DND-41 (cell line): ENCODE results near the gene GNAO1.
A peak's percentile ranks its signal among the peaks of the same experiment; 100 is the strongest.

ENCODE experiments used
- EZH2 ChIP-seq: IDR thresholded peaks from 3 replicates; pipeline ENCODE4 v1.6.1; 2012; ENCODE audit warnings: borderline replicate concordance, low read depth, mild to moderate bottlenecking, moderate library complexity, low read length, inconsistent platforms; ENCODE audit not compliant: severe bottlenecking
- TF ChIP-seq, protein P1 (sequence below): IDR thresholded peaks from 2 replicates; pipeline ENCODE4 v1.5.1; 2012; ENCODE audit warnings: borderline replicate concordance, low read length, moderate library complexity, mild to moderate bottlenecking; ENCODE audit not compliant: poor library complexity, severe bottlenecking; ENCODE audit errors: extremely low read depth

DNA sequence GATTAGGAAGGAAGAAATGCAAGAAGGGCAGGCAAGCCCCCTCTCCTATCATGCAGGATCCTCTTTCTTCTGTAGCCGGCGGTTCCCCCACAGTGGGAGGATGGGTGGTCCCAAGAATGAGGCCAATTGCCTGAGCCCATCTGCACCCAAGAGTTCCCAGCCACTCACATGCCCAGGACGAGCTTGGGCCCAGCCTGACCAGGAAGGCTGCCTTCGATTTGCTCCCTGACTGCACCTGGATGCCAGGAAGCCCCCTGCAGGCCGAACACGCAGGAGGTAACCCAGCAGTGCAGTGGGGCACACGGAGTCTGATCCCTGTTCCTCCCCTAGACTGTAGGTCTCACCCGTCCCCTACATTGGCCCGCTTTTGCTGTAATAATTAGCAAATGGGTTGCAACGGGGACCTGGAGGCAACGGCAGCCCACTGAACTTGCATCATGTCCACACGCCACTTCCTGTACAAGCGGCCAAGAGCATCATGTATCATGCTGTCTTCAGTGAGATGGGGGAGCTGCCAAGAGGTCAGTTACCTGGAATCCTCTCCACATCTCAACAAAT, 166.6 kb downstream of the GNAO1 start:
- TF ChIP-seq, protein P1, sequence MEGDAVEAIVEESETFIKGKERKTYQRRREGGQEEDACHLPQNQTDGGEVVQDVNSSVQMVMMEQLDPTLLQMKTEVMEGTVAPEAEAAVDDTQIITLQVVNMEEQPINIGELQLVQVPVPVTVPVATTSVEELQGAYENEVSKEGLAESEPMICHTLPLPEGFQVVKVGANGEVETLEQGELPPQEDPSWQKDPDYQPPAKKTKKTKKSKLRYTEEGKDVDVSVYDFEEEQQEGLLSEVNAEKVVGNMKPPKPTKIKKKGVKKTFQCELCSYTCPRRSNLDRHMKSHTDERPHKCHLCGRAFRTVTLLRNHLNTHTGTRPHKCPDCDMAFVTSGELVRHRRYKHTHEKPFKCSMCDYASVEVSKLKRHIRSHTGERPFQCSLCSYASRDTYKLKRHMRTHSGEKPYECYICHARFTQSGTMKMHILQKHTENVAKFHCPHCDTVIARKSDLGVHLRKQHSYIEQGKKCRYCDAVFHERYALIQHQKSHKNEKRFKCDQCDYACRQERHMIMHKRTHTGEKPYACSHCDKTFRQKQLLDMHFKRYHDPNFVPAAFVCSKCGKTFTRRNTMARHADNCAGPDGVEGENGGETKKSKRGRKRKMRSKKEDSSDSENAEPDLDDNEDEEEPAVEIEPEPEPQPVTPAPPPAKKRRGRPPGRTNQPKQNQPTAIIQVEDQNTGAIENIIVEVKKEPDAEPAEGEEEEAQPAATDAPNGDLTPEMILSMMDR, result peak; percentile 39
- TF ChIP-seq EZH2, result no peak
